ENCODE data around the gene KY.

DNA sequence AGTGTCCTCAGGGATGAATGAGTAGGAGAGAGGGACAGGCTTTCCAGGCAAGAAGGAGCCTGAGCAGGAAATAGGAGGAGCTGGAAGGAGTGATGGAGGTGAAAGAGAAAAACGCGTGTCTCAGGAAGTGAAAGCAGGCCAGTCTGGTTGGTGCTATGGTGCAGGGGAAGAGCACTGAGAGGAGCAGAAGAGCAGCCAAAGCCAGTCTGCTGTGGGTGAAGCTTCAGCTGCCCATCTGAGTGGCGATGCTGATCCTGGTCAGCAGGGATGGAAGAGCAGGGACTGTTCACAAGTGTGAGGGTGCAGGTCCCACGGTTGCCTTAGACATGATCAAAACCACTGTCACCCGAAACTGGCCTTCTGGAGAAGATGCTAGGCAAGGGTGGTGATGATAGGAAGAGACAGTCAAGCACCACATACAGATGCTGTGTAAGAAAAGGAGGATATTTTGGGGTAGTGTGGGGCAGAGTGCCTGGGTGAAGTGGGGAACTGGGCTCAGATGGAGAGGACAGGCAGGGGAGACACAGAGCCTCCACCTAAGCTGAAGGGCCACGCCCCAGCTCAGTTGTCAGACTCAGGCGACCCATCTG lies 5.5 kb upstream of the KY start:
- TF ChIP-seq, protein P1, sequence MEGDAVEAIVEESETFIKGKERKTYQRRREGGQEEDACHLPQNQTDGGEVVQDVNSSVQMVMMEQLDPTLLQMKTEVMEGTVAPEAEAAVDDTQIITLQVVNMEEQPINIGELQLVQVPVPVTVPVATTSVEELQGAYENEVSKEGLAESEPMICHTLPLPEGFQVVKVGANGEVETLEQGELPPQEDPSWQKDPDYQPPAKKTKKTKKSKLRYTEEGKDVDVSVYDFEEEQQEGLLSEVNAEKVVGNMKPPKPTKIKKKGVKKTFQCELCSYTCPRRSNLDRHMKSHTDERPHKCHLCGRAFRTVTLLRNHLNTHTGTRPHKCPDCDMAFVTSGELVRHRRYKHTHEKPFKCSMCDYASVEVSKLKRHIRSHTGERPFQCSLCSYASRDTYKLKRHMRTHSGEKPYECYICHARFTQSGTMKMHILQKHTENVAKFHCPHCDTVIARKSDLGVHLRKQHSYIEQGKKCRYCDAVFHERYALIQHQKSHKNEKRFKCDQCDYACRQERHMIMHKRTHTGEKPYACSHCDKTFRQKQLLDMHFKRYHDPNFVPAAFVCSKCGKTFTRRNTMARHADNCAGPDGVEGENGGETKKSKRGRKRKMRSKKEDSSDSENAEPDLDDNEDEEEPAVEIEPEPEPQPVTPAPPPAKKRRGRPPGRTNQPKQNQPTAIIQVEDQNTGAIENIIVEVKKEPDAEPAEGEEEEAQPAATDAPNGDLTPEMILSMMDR (conservative IDR thresholded peaks at IDR 0.05; ENCODE audit: low read depth, low read length), result no peak
- TF ChIP-seq EZH2 (IDR thresholded peaks at IDR 0.05; ENCODE audit: low read length, unreplicated experiment), result no peak
